ENCODE measurements around the gene PCSK4.
"Not testable (repeated sequence)": the region's sequence is repeated elsewhere in the genome, so short reads cannot be mapped to it uniquely, and the experiment has no call there.

PCSK4 gene

GRCh38 chr19:1505012-1505411, 14.9 kb upstream of the PCSK4 start:
- DNase-seq (ENCODE audit: low read depth): no peak

- DNase-seq (ENCODE audit: low read depth): no peak
Observed at GRCh38 chr19:1503925-1504773, 14.0 kb upstream of the PCSK4 start.

GRCh38 chr19:1503089-1503924, 13.2 kb upstream of the PCSK4 start:
- DNase-seq (ENCODE audit: low read depth): peak; percentile 38

- no peak for DNase-seq (ENCODE audit: low read depth)
Observed at GRCh38 chr19:1502433-1503088, 12.4 kb upstream of the PCSK4 start.

GRCh38 chr19:1501200-1501595, 11.0 kb upstream of the PCSK4 start:
- DNase-seq (ENCODE audit: low read depth): no peak

- DNase-seq (ENCODE audit: low read depth): not testable (repeated sequence)
Observed at GRCh38 chr19:1499231-1499630, 9.1 kb upstream of the PCSK4 start.

GRCh38 chr19:1497578-1498235, 7.6 kb upstream of the PCSK4 start:
- no peak for DNase-seq (ENCODE audit: low read depth)

- DNase-seq (ENCODE audit: low read depth): no peak
Observed at GRCh38 chr19:1496714-1497577, 6.8 kb upstream of the PCSK4 start.

GRCh38 chr19:1495799-1496713, 5.9 kb upstream of the PCSK4 start:
- DNase-seq (ENCODE audit: low read depth): no peak

GRCh38 chr19:1495051-1495798, 5.1 kb upstream of the PCSK4 start:
- DNase-seq (ENCODE audit: low read depth): no peak

GRCh38 chr19:1494115-1494815, 4.1 kb upstream of the PCSK4 start:
- DNase-seq (ENCODE audit: low read depth): no peak

- DNase-seq (ENCODE audit: low read depth): peak; percentile 36
Observed at GRCh38 chr19:1492474-1493006, 2.4 kb upstream of the PCSK4 start.

GRCh38 chr19:1491849-1492170, 1.7 kb upstream of the PCSK4 start:
- DNase-seq (ENCODE audit: low read depth): no peak

- no peak for DNase-seq (ENCODE audit: low read depth)
Observed at GRCh38 chr19:1491114-1491848, 1.1 kb upstream of the PCSK4 start, which contains the start of gene REEP6. Gene REEP6, plus strand, starts transcription at chr19:1491181. Its CDS starts 89 bp downstream, at chr19:1491270.

- no peak for DNase-seq (ENCODE audit: low read depth)
Observed at GRCh38 chr19:1489463-1490310, 463 bp downstream of the PCSK4 start.

GRCh38 chr19:1488282-1488601, 1.9 kb downstream of the PCSK4 start:
- no peak for DNase-seq (ENCODE audit: low read depth)
